HepG2 (cell line): Measurements from ENCODE around the gene CKS1B. TPM values are rescaled to one million over a fixed set of nuclear protein-coding genes. Genes with fewer than 3 reads are reported as not detected.

Experiments used
- ARID5B ChIP-seq: IDR thresholded peaks from 2 replicates; pipeline ENCODE4 v1.4.0; 2020; ENCODE audit warnings: mild to moderate bottlenecking, missing genetic modification reagents
- CSRNP1 ChIP-seq: sonication (generic); formaldehyde crosslinking; IDR thresholded peaks from 2 replicates; pipeline ENCODE4 v1.8.1; 2023; ENCODE audit warnings: mild to moderate bottlenecking, missing genetic modification reagents
- DDIT3 ChIP-seq: sonication (generic); formaldehyde crosslinking; IDR thresholded peaks from 2 replicates; pipeline ENCODE4 v1.4.0; 2020; ENCODE audit warnings: mild to moderate bottlenecking, missing genetic modification reagents
- FOXA1 ChIP-seq, 2 experiments: fragments of 450-650 bp in 1 of 2; sonication (generic) in 1 of 2; formaldehyde crosslinking in 1 of 2; IDR thresholded peaks; 2 replicates each; pipeline versions ENCODE4 v1.4.0 to v1.6.1; 2016 to 2020; ENCODE audit warnings: missing genetic modification reagents in 1 of 2
- FOXO4 ChIP-seq: sonication (generic); formaldehyde crosslinking; conservative IDR thresholded peaks from 2 replicates; pipeline ENCODE4 v1.8.1; 2023; ENCODE audit warnings: missing genetic modification reagents
- HMG20A ChIP-seq: IDR thresholded peaks from 2 replicates; pipeline ENCODE4 v1.6.1; 2016; ENCODE audit warnings: borderline replicate concordance
- HNRNPL ChIP-seq: fragments of 200-400 bp; formaldehyde crosslinking; IDR thresholded peaks from 2 replicates; pipeline ENCODE4 v1.6.1; 2017; ENCODE audit warnings: mild to moderate bottlenecking, low read depth, low read length
- IKZF4 ChIP-seq: sonication (generic); formaldehyde crosslinking; IDR thresholded peaks from 2 replicates; pipeline ENCODE4 v1.5.1; 2020; ENCODE audit warnings: borderline replicate concordance, mild to moderate bottlenecking, low read depth, missing genetic modification reagents; ENCODE audit errors: not compliant biosample characterization
- KDM5A ChIP-seq: fragments of 200-600 bp; sonication (generic); IDR thresholded peaks from 2 replicates; pipeline ENCODE4 v1.7.0; 2018; ENCODE audit warnings: antibody characterized with exemption, mild to moderate bottlenecking, low read length, borderline replicate concordance
- PAWR ChIP-seq: sonication (generic); formaldehyde crosslinking; IDR thresholded peaks from 2 replicates; pipeline ENCODE4 v1.4.0; 2020; ENCODE audit warnings: missing genetic modification reagents, mild to moderate bottlenecking, borderline replicate concordance
- PHF20 ChIP-seq: sonication (generic); formaldehyde crosslinking; IDR thresholded peaks from 2 replicates; pipeline ENCODE4 v1.5.0; 2020; ENCODE audit warnings: mild to moderate bottlenecking, missing genetic modification reagents
- TOPORS ChIP-seq: sonication (generic); formaldehyde crosslinking; IDR thresholded peaks from 2 replicates; pipeline ENCODE4 v1.8.0; 2023; ENCODE audit warnings: mild to moderate bottlenecking, missing genetic modification reagents
- ZFP36 ChIP-seq: fragments of 150-350 bp; IDR thresholded peaks from 2 replicates; pipeline ENCODE4 v1.6.1; 2018; ENCODE audit warnings: borderline replicate concordance, low read length, low read depth; ENCODE audit not compliant: partially characterized antibody
- ZHX1 ChIP-seq: sonication (generic); formaldehyde crosslinking; IDR thresholded peaks from 2 replicates; pipeline ENCODE4 v1.8.1; 2022; ENCODE audit warnings: low read depth, mild to moderate bottlenecking, missing genetic modification reagents
- ZNF207 ChIP-seq: fragments of 450-650 bp; IDR thresholded peaks from 2 replicates; pipeline ENCODE4 v1.6.1; 2016; ENCODE audit warnings: antibody characterized with exemption, borderline replicate concordance
- ZNF567 ChIP-seq: sonication (generic); formaldehyde crosslinking; IDR thresholded peaks from 2 replicates; pipeline ENCODE4 v1.8.1; 2023; ENCODE audit warnings: mild to moderate bottlenecking, missing genetic modification reagents, borderline replicate concordance
- ZNF652 ChIP-seq: IDR thresholded peaks from 2 replicates; pipeline ENCODE4 v1.6.1; 2016; ENCODE audit warnings: low read depth, borderline replicate concordance
- ZSCAN9 ChIP-seq: IDR thresholded peaks from 2 replicates; pipeline ENCODE4 v1.6.1; 2016; ENCODE audit warnings: borderline replicate concordance
- polyA plus RNA-seq, 8 experiments: library from polyadenylated mRNA; depleted of rRNA in 3 of 8; stranded (reverse) in 7 of 8; unstranded in 1 of 8; fragments of >200 nt; fragmentation: Illumina TruSeq in 4 of 8; extraction: Trizol in 4 of 8; gene quantifications; 2 replicates each; pipeline versions ENCODE4 v1.2.1 to v1.2.3, GENCODE V29; 2011 to 2016; ENCODE audit warnings: low read depth in 4 of 8, missing spikeins in 1 of 8, mixed read lengths in 1 of 8; ENCODE audit not compliant: insufficient read depth in 1 of 8
- total RNA-seq, 5 experiments: library from RNA; depleted of rRNA; stranded (reverse); fragments of >200 nt; fragmentation: Illumina TruSeq; extraction: Trizol; gene quantifications; 2 replicates each; pipeline ENCODE4 v1.2.3, GENCODE V29; 2016; ENCODE audit warnings: low read depth in 1 of 5

The CKS1B gene
- total and polyA plus RNA-seq, 2 of the 13 experiments (the other 11 are each of a cell fraction or from before 2014, with no cell fraction given) = 217 to 222 TPM

- TF ChIP-seq ARID5B (CRISPR knock-in tag) = no peak
- no peak for TF ChIP-seq FOXA1 (IDR thresholded peaks at IDR 0.05)
- TF ChIP-seq FOXA1 (CRISPR knock-in tag; IDR thresholded peaks at IDR 0.05) = no peak
- TF ChIP-seq IKZF4 (CRISPR knock-in tag) = no peak
- no peak for TF ChIP-seq ZSCAN9
- no peak for TF ChIP-seq DDIT3 (CRISPR knock-in tag)
- TF ChIP-seq ZHX1 (CRISPR knock-in tag) = 0 out of 2 replicates have a peak, but pooled peaks have one; percentile 45
- TF ChIP-seq ZNF652 (CRISPR knock-in tag) = no peak
- no peak for TF ChIP-seq HMG20A (CRISPR knock-in tag)
- no peak for TF ChIP-seq ZNF207
- no peak for TF ChIP-seq ZFP36
- no peak for TF ChIP-seq PAWR (CRISPR knock-in tag)
- TF ChIP-seq ZNF567 = no peak
- TF ChIP-seq KDM5A = no peak
- TF ChIP-seq HNRNPL = 0 out of 2 replicates have a peak, but pooled peaks have one; percentile 32
- no peak for TF ChIP-seq FOXO4 (CRISPR knock-in tag)
- TF ChIP-seq PHF20 (CRISPR knock-in tag) = no peak
- no peak for TF ChIP-seq TOPORS
- TF ChIP-seq CSRNP1 (CRISPR knock-in tag) = 0 out of 2 replicates have a peak, but pooled peaks have one; percentile 9
These were observed 24.5 kb downstream of the CKS1B start (continued) for GRCh38 chr1:154998818-154999570.
